HEK293T (cell line): Measurements from ENCODE around the gene GAGE12F.
"Not testable (repeated sequence)": the region's sequence is repeated elsewhere in the genome, so short reads cannot be mapped to it uniquely, and the experiment has no call there.

Experiments used
- CTCF ChIA-PET: fragments of 350-600 bp; formaldehyde crosslinking; extraction: SDS; loops from one replicate; lab custom pipeline; 2021; ENCODE audit warnings: antibody characterized with exemption, inconsistent platforms; lab: Yijun Ruan, JAX
- POLR2A ChIA-PET: fragments of 350-600 bp; formaldehyde crosslinking; extraction: SDS; loops from one replicate; lab custom pipeline; 2020; ENCODE audit warnings: antibody characterized with exemption, inconsistent platforms; lab: Yijun Ruan, JAX
- DNase-seq: peaks from one replicate; pipeline ENCODE4 v3.0.0; 2012; ENCODE audit warnings: mixed read lengths; ENCODE audit errors: extremely low spot score
- ARNT ChIP-seq: fragments of 450-650 bp; IDR thresholded peaks from 2 replicates; pipeline ENCODE4 v1.6.1; 2017; ENCODE audit warnings: mild to moderate bottlenecking
- BHLHE40 ChIP-seq: fragments of 450-650 bp; IDR thresholded peaks from 2 replicates; pipeline ENCODE4 v1.6.1; 2016; ENCODE audit warnings: mild to moderate bottlenecking, moderate library complexity, borderline replicate concordance
- CTBP1 ChIP-seq: fragments of 450-650 bp; IDR thresholded peaks from 2 replicates; pipeline ENCODE4 v1.6.1; 2016; ENCODE audit warnings: borderline replicate concordance
- ELF4 ChIP-seq: fragments of 450-650 bp; IDR thresholded peaks from 2 replicates; pipeline ENCODE4 v1.6.1; 2017; ENCODE audit warnings: antibody characterized with exemption
- FOXA1 ChIP-seq: fragments of 450-650 bp; IDR thresholded peaks from 2 replicates; pipeline ENCODE4 v1.6.1; 2016; ENCODE audit warnings: mild to moderate bottlenecking
- FOXK2 ChIP-seq: fragments of 450-650 bp; IDR thresholded peaks from 2 replicates; pipeline ENCODE4 v1.6.1; 2016; ENCODE audit warnings: mild to moderate bottlenecking
- FOXM1 ChIP-seq: fragments of 450-650 bp; IDR thresholded peaks from 2 replicates; pipeline ENCODE4 v1.6.1; 2017; ENCODE audit warnings: mild to moderate bottlenecking, borderline replicate concordance
- HDGF ChIP-seq: fragments of 450-650 bp; IDR thresholded peaks from 2 replicates; pipeline ENCODE4 v1.6.1; 2017; ENCODE audit warnings: antibody characterized with exemption, borderline replicate concordance
- L3MBTL2 ChIP-seq: fragments of 450-650 bp; conservative IDR thresholded peaks from 2 replicates; pipeline ENCODE4 v1.6.1; 2016; ENCODE audit warnings: mild to moderate bottlenecking
- LEF1 ChIP-seq: fragments of 450-650 bp; IDR thresholded peaks from 2 replicates; pipeline ENCODE4 v1.6.1; 2017; ENCODE audit warnings: mild to moderate bottlenecking, borderline replicate concordance
- NFRKB ChIP-seq: fragments of 450-650 bp; IDR thresholded peaks from 2 replicates; pipeline ENCODE4 v1.6.1; 2016; ENCODE audit warnings: mild to moderate bottlenecking, moderate library complexity
- SP1 ChIP-seq: fragments of 450-650 bp; IDR thresholded peaks from 2 replicates; pipeline ENCODE4 v1.6.1; 2017
- SUZ12 ChIP-seq: fragments of 450-650 bp; IDR thresholded peaks from 2 replicates; pipeline ENCODE4 v1.6.1; 2016; ENCODE audit warnings: mild to moderate bottlenecking
- TARDBP ChIP-seq: fragments of 450-650 bp; IDR thresholded peaks from 2 replicates; pipeline ENCODE4 v1.6.1; 2016
- ZNF384 ChIP-seq: fragments of 450-650 bp; IDR thresholded peaks from 2 replicates; pipeline ENCODE4 v1.6.1; 2016
- TF ChIP-seq, protein P1 (sequence below): fragments of 450-650 bp; IDR thresholded peaks from 2 replicates; pipeline ENCODE4 v1.6.1; 2016

GAGE12F gene, protein sequence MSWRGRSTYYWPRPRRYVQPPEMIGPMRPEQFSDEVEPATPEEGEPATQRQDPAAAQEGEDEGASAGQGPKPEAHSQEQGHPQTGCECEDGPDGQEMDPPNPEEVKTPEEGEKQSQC

DNA sequence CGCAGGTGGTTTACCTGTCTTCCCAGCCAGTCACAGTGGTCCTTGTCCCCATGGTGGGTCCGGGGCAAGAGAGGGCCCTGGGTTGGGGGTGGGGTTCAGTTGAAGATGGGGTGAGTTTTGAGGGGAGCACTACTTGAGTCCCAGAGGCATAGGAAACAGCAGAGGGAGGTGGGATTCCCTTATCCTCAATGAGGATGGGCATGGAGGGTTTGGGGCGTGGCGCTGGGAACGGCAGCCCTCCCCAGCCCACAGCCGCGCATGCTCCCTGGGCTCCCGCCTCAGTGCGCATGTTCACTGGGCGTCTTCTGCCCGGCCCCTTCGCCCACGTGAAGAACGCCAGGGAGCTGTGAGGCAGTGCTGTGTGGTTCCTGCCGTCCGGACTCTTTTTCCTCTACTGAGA, at the start of gene GAGE12F:
Gene GAGE12F, plus strand, starts transcription at position 301 of the 400 bp plus-strand sequence. CDS start 1,155 bp downstream, outside the sequence.
- DNase-seq, POLR2A ChIA-PET, CTCF ChIA-PET: not testable (repeated sequence)

DNA sequence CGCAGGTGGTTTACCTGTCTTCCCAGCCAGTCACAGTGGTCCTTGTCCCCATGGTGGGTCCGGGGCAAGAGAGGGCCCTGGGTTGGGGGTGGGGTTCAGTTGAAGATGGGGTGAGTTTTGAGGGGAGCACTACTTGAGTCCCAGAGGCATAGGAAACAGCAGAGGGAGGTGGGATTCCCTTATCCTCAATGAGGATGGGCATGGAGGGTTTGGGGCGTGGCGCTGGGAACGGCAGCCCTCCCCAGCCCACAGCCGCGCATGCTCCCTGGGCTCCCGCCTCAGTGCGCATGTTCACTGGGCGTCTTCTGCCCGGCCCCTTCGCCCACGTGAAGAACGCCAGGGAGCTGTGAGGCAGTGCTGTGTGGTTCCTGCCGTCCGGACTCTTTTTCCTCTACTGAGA, 28.8 kb upstream of the GAGE12F start, which contains the start of gene GAGE12C:
Gene GAGE12C, plus strand, starts transcription at position 301 of the 400 bp plus-strand sequence. CDS start 1,155 bp downstream, outside the sequence.
- POLR2A ChIA-PET, DNase-seq, CTCF ChIA-PET: not testable (repeated sequence)

DNA sequence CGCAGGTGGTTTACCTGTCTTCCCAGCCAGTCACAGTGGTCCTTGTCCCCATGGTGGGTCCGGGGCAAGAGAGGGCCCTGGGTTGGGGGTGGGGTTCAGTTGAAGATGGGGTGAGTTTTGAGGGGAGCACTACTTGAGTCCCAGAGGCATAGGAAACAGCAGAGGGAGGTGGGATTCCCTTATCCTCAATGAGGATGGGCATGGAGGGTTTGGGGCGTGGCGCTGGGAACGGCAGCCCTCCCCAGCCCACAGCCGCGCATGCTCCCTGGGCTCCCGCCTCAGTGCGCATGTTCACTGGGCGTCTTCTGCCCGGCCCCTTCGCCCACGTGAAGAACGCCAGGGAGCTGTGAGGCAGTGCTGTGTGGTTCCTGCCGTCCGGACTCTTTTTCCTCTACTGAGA, 19.2 kb upstream of the GAGE12F start, which contains the start of gene GAGE12D:
Gene GAGE12D, plus strand, starts transcription at position 301 of the 400 bp plus-strand sequence. CDS start 1,155 bp downstream, outside the sequence.
- POLR2A ChIA-PET, DNase-seq, CTCF ChIA-PET: not testable (repeated sequence)

DNA sequence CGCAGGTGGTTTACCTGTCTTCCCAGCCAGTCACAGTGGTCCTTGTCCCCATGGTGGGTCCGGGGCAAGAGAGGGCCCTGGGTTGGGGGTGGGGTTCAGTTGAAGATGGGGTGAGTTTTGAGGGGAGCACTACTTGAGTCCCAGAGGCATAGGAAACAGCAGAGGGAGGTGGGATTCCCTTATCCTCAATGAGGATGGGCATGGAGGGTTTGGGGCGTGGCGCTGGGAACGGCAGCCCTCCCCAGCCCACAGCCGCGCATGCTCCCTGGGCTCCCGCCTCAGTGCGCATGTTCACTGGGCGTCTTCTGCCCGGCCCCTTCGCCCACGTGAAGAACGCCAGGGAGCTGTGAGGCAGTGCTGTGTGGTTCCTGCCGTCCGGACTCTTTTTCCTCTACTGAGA, 9.7 kb upstream of the GAGE12F start, which contains the start of gene GAGE12E:
Gene GAGE12E, plus strand, starts transcription at position 301 of the 400 bp plus-strand sequence. CDS start 1,155 bp downstream, outside the sequence.
- CTCF ChIA-PET, DNase-seq, POLR2A ChIA-PET: not testable (repeated sequence)

DNA sequence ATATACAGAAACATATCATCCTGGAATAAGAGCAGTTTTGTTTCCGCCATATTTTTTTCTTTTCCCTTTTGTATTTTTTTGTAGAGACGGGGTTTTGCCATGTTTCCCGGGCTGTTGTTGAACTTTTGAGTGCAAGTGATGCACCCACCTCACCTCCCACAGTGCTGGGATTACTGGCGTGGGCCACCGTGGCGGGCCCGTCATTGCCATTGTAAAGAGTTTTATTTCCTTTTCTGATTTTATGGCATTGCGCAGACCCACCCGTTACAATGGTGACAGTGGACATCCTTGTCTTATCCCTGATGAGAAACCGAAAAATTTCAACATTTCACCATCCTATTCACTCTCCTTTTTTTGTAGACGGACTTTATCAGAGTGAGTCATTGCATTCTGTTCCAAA, 8.1 kb downstream of the GAGE12F start:
- POLR2A ChIA-PET, DNase-seq, CTCF ChIA-PET: not testable (repeated sequence)

DNA sequence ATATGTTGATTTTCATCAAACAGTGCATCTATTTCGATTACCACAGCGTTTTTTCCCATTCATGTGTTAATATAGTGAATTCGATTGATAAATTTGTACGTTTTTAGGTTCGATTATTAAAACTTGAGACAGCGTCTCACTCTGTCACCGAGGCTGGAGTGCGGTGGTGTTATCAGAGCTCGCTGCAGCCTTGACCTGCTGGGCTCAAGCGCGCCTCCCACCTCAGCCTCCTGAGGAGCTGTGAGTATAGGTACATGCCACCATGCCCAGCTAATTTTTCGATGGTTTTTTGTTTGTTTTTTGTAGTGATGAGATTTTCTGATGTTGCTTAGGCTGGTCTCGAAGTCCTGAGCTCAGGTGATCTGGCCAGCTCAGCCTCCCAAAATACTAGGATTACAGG, 8.5 kb downstream of the GAGE12F start:
- POLR2A ChIA-PET, DNase-seq, CTCF ChIA-PET: not testable (repeated sequence)

DNA sequence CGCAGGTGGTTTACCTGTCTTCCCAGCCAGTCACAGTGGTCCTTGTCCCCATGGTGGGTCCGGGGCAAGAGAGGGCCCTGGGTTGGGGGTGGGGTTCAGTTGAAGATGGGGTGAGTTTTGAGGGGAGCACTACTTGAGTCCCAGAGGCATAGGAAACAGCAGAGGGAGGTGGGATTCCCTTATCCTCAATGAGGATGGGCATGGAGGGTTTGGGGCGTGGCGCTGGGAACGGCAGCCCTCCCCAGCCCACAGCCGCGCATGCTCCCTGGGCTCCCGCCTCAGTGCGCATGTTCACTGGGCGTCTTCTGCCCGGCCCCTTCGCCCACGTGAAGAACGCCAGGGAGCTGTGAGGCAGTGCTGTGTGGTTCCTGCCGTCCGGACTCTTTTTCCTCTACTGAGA, 9.5 kb downstream of the GAGE12F start, which contains the start of gene GAGE12G:
Gene GAGE12G, plus strand, starts transcription at position 301 of the 400 bp plus-strand sequence. CDS start 1,155 bp downstream, outside the sequence.
- POLR2A ChIA-PET, CTCF ChIA-PET, DNase-seq: not testable (repeated sequence)

DNA sequence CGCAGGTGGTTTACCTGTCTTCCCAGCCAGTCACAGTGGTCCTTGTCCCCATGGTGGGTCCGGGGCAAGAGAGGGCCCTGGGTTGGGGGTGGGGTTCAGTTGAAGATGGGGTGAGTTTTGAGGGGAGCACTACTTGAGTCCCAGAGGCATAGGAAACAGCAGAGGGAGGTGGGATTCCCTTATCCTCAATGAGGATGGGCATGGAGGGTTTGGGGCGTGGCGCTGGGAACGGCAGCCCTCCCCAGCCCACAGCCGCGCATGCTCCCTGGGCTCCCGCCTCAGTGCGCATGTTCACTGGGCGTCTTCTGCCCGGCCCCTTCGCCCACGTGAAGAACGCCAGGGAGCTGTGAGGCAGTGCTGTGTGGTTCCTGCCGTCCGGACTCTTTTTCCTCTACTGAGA, 19.0 kb downstream of the GAGE12F start, which contains the start of gene GAGE12H:
Gene GAGE12H, plus strand, starts transcription at position 301 of the 400 bp plus-strand sequence. CDS start 1,155 bp downstream, outside the sequence.
- CTCF ChIA-PET, POLR2A ChIA-PET, DNase-seq: not testable (repeated sequence)

DNA sequence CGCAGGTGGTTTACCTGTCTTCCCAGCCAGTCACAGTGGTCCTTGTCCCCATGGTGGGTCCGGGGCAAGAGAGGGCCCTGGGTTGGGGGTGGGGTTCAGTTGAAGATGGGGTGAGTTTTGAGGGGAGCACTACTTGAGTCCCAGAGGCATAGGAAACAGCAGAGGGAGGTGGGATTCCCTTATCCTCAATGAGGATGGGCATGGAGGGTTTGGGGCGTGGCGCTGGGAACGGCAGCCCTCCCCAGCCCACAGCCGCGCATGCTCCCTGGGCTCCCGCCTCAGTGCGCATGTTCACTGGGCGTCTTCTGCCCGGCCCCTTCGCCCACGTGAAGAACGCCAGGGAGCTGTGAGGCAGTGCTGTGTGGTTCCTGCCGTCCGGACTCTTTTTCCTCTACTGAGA, 28.6 kb downstream of the GAGE12F start, which contains the start of gene GAGE2A:
Gene GAGE2A, plus strand, starts transcription at position 301 of the 400 bp plus-strand sequence. CDS start 1,155 bp downstream, outside the sequence.
- CTCF ChIA-PET, DNase-seq, POLR2A ChIA-PET: not testable (repeated sequence)

DNA sequence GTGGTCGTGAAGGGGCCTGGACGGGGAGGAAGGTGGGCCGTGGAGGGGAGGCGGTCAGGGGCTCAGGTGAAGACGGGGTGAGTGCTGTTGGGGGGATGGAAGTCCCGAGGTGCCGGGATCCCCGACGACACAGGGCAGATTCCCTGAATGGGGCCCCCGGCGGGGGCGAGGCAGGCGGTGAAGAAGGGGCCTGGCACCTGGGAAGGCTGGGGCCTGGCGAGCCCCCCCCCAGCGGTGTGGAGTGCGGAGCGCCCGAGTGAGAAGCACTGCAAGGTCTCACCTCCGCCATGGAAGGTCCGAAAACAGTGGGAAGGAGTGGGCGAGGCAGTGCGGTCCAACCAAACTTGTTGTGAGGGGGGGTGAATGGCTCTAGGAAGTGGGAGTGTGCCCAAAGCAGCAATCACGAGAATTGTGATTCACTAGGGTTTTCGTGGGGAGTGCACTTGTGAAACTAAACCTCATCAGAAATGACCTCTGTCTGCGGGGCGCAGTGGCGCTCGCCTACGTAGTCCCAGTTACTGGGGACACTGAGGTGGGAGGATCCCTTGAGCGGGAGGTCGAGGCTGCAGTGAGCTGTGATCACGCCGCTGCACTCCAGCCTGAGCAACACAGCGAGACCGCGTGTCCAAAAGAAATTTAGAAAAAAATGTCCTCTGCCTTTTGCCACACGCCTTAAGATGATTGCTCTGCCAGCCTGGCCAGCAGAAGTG, 29.3 kb downstream of the GAGE12F start:
- POLR2A ChIA-PET, DNase-seq, CTCF ChIA-PET: not testable (repeated sequence)

DNA sequence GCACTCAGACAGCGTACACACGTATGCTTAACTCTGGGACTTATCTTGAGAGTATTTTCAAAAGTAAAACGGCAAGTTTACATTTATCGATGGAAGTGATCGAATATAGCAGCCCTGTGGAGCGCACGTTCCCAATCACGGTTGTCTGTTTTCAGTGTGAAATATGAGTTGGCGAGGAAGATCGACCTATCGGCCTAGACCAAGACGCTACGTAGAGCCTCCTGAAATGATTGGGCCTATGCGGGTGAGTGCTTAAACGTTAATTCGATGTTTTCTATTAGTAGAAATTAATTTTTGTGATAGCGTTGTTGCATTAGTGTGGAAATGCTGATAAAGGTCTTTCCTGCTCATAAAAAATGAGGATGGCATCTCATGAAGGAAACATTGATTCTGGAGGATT, 29.8 kb downstream of the GAGE12F start:
- CTCF ChIA-PET, DNase-seq, POLR2A ChIA-PET: not testable (repeated sequence)

DNA sequence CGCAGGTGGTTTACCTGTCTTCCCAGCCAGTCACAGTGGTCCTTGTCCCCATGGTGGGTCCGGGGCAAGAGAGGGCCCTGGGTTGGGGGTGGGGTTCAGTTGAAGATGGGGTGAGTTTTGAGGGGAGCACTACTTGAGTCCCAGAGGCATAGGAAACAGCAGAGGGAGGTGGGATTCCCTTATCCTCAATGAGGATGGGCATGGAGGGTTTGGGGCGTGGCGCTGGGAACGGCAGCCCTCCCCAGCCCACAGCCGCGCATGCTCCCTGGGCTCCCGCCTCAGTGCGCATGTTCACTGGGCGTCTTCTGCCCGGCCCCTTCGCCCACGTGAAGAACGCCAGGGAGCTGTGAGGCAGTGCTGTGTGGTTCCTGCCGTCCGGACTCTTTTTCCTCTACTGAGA, 38.1 kb downstream of the GAGE12F start, which contains the start of gene GAGE1:
Gene GAGE1, plus strand, starts transcription at position 301 of the 400 bp plus-strand sequence. CDS start 1,155 bp downstream, outside the sequence.
- DNase-seq, CTCF ChIA-PET, POLR2A ChIA-PET: not testable (repeated sequence)

DNA sequence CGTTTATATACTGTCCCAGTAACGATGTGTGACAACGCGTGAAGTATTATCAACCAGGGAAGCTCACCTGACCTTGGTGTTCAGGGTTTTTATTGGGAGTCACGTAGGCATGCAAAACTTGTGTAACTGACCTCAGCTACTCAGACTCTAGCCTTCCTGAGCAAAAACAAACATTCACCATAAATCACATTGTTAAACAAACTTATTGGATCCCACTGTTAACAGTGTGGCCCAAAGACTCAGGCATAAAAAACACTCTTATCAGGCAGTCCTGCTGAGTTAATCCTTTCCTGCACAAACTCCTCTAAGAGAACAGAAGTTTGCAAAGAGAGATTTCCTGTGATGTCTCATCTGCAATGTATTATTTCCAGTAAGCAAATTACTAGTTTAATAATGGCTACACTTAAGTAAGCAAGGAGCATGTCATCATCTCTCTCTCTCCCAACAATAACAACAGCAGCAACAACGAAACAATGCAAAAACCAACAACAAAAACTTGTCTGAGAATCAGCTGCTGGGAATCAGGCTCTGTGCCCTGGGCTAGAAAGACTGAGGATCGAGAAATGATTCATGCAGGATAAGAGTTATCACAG, 50.2 kb downstream of the GAGE12F start:
- CTCF ChIA-PET, result interaction anchor here (1.1 kb wide), 1 partner anchor 16 kb away, joined by 3 read pairs; no protein-coding TSS in a partner anchor
- peak; percentile 76; the same call in 1 of the 2 replicates for TF ChIP-seq CTBP1
- no peak for TF ChIP-seq LEF1
- TF ChIP-seq TARDBP, result no peak
- peak; percentile 75 for TF ChIP-seq ARNT
- TF ChIP-seq L3MBTL2, result no peak; the same call in 1 of the 2 replicates
- TF ChIP-seq FOXM1, result 0 out of 2 replicates have a peak, but pooled peaks have one; percentile 4
- no peak for TF ChIP-seq NFRKB
- TF ChIP-seq BHLHE40, result no peak
- no peak for TF ChIP-seq FOXK2
- no peak for TF ChIP-seq ELF4
- TF ChIP-seq, protein P1, sequence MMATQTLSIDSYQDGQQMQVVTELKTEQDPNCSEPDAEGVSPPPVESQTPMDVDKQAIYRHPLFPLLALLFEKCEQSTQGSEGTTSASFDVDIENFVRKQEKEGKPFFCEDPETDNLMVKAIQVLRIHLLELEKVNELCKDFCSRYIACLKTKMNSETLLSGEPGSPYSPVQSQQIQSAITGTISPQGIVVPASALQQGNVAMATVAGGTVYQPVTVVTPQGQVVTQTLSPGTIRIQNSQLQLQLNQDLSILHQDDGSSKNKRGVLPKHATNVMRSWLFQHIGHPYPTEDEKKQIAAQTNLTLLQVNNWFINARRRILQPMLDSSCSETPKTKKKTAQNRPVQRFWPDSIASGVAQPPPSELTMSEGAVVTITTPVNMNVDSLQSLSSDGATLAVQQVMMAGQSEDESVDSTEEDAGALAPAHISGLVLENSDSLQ, result peak; percentile 82
- no peak for TF ChIP-seq ZNF384
- no peak for TF ChIP-seq FOXA1
- TF ChIP-seq SP1, result no peak
- TF ChIP-seq SUZ12, result no peak
- no peak for TF ChIP-seq HDGF
- DNase-seq, result peak; percentile 36
- POLR2A ChIA-PET, result no interaction called here
